ENCODE data around the gene FBXW7. TPM values are rescaled to one million over a fixed set of nuclear protein-coding genes. Genes with fewer than 3 reads are reported as not detected.

Gene FBXW7
- total RNA-seq, 4 donors from 2014 or later = 72.2 to 105 (median 87.1) TPM

DNA sequence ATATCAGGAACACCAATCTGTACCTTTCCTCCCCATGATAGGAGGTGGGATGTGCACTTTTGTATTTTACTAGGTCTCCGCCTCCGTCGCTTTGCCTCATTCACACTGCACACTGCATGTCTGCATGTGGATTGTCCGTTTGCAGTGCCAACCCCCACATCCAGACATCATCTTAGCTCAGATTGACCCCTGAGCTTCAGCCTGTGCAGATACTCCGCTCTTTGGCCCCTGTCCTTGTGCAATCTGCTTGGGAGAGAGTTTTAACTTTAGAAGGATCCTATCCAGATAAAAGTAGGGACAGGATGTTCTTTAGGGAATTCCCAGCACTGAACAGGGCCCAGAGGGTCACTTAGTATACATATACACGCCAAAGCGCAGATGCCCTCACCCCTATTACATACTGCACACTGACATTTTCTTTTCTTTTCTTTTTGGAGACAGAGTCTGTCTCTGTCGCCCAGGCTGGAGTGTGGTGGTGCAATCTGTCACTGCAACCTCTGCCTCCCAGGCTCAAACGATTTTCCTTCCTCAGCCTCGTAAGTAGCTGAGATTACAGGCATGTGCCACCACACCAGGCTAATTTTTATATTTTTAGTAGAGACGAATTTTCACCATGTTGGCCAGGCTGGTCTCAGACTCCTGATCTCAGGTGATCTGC lies 43.3 kb upstream of the FBXW7 start:
- H3K4me1 ChIP-seq = no peaks in the 10 kb centered on the region
- DNase-seq = no peak
- no peak overlapping the region for H3K4me3 ChIP-seq (replicated peaks in 1 of 3)
- TF ChIP-seq, protein P1, sequence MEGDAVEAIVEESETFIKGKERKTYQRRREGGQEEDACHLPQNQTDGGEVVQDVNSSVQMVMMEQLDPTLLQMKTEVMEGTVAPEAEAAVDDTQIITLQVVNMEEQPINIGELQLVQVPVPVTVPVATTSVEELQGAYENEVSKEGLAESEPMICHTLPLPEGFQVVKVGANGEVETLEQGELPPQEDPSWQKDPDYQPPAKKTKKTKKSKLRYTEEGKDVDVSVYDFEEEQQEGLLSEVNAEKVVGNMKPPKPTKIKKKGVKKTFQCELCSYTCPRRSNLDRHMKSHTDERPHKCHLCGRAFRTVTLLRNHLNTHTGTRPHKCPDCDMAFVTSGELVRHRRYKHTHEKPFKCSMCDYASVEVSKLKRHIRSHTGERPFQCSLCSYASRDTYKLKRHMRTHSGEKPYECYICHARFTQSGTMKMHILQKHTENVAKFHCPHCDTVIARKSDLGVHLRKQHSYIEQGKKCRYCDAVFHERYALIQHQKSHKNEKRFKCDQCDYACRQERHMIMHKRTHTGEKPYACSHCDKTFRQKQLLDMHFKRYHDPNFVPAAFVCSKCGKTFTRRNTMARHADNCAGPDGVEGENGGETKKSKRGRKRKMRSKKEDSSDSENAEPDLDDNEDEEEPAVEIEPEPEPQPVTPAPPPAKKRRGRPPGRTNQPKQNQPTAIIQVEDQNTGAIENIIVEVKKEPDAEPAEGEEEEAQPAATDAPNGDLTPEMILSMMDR (IDR thresholded peaks at IDR 0.05) = no peak
- no peak for TF ChIP-seq POLR2A (IDR thresholded peaks at IDR 0.05)
- no peak overlapping the region for H3K27ac ChIP-seq
- 79 to 91% methylated on average over 11 of the region's 11 CpGs for WGBS, 2 donors
- H3K36me3 ChIP-seq = no peaks in the 10 kb centered on the region
- no peaks in the 10 kb centered on the region for H3K27me3 ChIP-seq
- H3K9me3 ChIP-seq = no peaks in the 10 kb centered on the region
- intact Hi-C loops (cut with DNase I) = no loop called here

DNA sequence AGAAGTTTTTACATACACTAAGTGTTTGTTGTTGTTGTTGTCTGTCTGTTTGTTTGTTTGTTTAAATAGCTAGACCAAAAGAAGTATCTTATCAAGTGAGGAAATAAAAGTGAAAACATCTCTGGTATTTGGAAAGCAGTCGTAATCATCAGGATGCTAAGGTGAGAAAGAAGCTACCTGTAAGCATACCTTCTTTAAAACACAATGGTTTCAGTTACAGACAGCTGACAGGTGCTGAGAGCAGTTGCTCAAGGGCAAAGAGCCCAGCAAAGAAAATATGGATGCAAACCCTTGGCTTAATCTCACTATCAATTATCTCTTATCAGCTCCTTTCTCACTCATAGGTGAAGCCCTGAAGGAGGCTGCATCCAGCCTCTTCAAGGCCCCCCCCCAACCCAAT lies 42.8 kb upstream of the FBXW7 start:
- Histone ChIP-seq H3K4me1 (no peaks in the 10 kb centered on the region), H3K9me3 (no peaks in the 10 kb centered on the region), H3K27ac (no peak overlapping the region), H3K27me3 (no peaks in the 10 kb centered on the region), H3K4me3 (replicated peaks in 1 of 3) (no peak overlapping the region), H3K36me3 (no peaks in the 10 kb centered on the region)
- TF ChIP-seq, protein P1 (IDR thresholded peaks at IDR 0.05) = no peak
- TF ChIP-seq POLR2A (IDR thresholded peaks at IDR 0.05) = no peak
- intact Hi-C loops (cut with DNase I) = no loop called here
- DNase-seq = no peak
- WGBS, 2 donors = 72 to 78% methylated on average over 1 of the region's 1 CpG

DNA sequence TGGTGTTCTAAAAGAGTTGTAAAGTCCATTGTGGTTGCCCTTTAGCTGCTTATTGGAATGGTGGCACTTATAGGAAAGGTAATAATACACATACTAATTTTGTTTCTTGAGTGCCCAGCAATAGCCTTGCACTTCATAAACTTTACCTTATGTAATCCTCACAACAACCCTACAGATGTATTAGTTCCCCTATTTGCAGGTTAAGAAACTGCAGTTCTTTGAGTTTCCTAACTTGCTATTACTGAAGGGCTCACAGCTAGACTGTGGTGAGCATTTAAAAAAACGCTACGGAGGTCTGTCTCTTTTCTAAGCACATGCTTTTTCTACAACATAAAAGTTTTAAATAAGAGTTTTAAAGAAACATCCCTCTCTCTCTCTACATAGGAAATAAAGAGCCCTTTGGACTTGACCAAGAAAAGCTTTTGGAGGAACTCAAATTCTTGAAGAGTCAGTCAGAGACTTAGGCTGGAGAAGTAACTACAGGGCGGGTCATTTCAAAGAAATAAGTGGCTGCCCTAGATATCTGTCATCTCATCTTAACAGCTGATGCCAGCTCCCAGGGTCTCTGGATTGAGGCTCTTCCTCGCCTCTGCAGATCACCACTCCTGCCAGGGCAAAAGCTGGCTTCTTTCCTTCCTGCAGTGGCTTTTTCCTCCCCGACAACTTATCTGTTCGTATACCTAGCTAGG lies 42.0 kb upstream of the FBXW7 start:
- no peak overlapping the region for H3K27ac ChIP-seq
- DNase-seq = no peak
- intact Hi-C loops (cut with DNase I) = no loop called here
- no peaks in the 10 kb centered on the region for H3K4me1 ChIP-seq
- no peaks in the 10 kb centered on the region for H3K36me3 ChIP-seq
- H3K4me3 ChIP-seq (replicated peaks in 1 of 3) = no peak overlapping the region
- H3K9me3 ChIP-seq = no peaks in the 10 kb centered on the region
- TF ChIP-seq, protein P1 (IDR thresholded peaks at IDR 0.05) = no peak
- no peak for TF ChIP-seq POLR2A (IDR thresholded peaks at IDR 0.05)
- WGBS, 2 donors = 57 to 62% methylated on average over 6 of the region's 6 CpGs
- no peaks in the 10 kb centered on the region for H3K27me3 ChIP-seq

DNA sequence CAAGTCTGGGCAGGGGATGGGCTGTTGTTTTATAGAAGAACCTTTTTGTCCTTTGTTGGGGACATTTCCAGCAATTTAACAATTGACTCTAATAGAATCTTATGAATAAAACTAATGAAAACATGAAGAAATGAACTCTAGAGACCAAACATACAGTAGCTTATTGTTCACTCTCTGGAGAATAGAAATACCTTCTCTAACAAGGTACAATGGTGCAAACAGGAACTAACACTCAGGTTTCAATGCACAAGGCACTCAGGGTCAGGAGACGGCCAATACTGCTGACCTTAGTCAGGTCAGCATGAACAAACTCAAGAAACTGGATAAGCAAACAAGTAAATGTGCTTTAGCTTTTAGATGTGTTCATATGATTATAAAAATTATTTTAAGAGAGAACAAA lies 39.6 kb upstream of the FBXW7 start:
- H3K27me3 ChIP-seq = no peaks in the 10 kb centered on the region
- intact Hi-C loops (cut with DNase I) = no loop called here
- H3K9me3 ChIP-seq = no peaks in the 10 kb centered on the region
- H3K27ac ChIP-seq = no peak overlapping the region
- no peak for DNase-seq
- no peaks in the 10 kb centered on the region for H3K4me1 ChIP-seq
- H3K36me3 ChIP-seq = no peaks in the 10 kb centered on the region
- TF ChIP-seq, protein P1 (IDR thresholded peaks at IDR 0.05) = no peak
- TF ChIP-seq POLR2A (IDR thresholded peaks at IDR 0.05) = no peak
- WGBS, 2 donors = 81 to 82% methylated on average over 1 of the region's 1 CpG
- no peak overlapping the region for H3K4me3 ChIP-seq (replicated peaks in 1 of 3)

DNA sequence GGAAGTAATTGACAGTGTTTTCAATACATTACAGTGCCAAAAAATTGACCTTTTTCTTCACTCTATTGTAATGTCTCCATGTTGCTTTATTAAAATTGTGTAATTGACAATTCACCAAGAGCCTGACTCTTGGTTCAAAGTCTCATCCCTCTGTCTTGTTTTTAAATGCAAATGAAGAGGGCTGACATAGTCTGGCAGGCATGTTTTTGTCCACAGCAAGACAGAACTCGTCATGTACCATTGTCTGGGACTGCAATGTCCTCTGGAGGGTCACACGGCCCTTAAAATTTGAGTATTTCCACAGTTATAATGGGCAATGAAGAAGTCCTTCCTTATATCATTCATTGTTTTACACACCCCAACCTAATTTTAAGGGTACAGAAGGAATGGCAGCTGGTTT lies 38.0 kb upstream of the FBXW7 start:
- H3K27me3 ChIP-seq = no peaks in the 10 kb centered on the region
- H3K27ac ChIP-seq = no peak overlapping the region
- TF ChIP-seq, protein P1 (IDR thresholded peaks at IDR 0.05) = no peak
- no peak for TF ChIP-seq POLR2A (IDR thresholded peaks at IDR 0.05)
- DNase-seq = no peak
- no peaks in the 10 kb centered on the region for H3K36me3 ChIP-seq
- intact Hi-C loops (cut with DNase I) = no loop called here
- no peaks in the 10 kb centered on the region for H3K4me1 ChIP-seq
- WGBS, 2 donors = 93 to 95% methylated on average over 2 of the region's 2 CpGs
- no peak overlapping the region for H3K4me3 ChIP-seq (replicated peaks in 1 of 3)
- no peaks in the 10 kb centered on the region for H3K9me3 ChIP-seq

All from thyroid gland (tissue), 4 donors.